Thyroid gland (tissue), 4 donors: ENCODE data around the gene FRMD7.

Source experiments
- POLR2A ChIP-seq, 2 donors: fragments of 450-650 bp; IDR thresholded peaks; one replicate each; pipeline ENCODE4 v1.6.1; 2017; ENCODE audit warnings: antibody characterized with exemption in 2 of 2, mild to moderate bottlenecking in 2 of 2, moderate library complexity in 1 of 2
- TF ChIP-seq, protein P1 (sequence below), 6 experiments: fragments of 200-600 bp in 3 of 6; fragments of 450-650 bp in 3 of 6; sonication (generic) in 3 of 6; IDR thresholded peaks; one replicate each; pipeline ENCODE4 v1.5.1; 2016 to 2019; ENCODE audit warnings: antibody characterized with exemption in 6 of 6, mild to moderate bottlenecking in 2 of 6, inconsistent platforms in 1 of 6, moderate library complexity in 1 of 6

DNA sequence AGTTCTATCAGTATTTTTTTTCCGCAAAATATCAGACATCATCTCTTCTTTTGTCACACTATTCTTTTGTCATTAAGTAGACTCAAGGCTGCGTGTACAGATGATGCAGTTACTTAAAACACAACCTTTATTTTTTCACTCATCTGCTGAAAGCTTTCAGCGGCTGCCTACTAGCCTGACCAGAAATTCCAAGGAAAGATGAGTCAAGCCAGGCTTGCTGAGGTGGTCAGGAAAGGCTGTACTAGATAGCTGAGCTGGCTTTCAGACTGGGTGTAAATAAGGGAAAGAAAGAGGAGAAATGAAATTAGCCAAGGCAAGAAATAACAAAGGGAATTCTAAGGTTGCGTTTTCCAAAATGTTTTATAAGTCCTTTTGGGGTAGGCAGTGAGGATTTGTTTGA is 86.8 kb downstream of the FRMD7 start:
- TF ChIP-seq, protein P1, sequence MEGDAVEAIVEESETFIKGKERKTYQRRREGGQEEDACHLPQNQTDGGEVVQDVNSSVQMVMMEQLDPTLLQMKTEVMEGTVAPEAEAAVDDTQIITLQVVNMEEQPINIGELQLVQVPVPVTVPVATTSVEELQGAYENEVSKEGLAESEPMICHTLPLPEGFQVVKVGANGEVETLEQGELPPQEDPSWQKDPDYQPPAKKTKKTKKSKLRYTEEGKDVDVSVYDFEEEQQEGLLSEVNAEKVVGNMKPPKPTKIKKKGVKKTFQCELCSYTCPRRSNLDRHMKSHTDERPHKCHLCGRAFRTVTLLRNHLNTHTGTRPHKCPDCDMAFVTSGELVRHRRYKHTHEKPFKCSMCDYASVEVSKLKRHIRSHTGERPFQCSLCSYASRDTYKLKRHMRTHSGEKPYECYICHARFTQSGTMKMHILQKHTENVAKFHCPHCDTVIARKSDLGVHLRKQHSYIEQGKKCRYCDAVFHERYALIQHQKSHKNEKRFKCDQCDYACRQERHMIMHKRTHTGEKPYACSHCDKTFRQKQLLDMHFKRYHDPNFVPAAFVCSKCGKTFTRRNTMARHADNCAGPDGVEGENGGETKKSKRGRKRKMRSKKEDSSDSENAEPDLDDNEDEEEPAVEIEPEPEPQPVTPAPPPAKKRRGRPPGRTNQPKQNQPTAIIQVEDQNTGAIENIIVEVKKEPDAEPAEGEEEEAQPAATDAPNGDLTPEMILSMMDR (IDR thresholded peaks at IDR 0.05), result no peak
- no peak for TF ChIP-seq POLR2A (IDR thresholded peaks at IDR 0.05)
